A673 (cell line): ENCODE results near the gene SLC25A25. TPM values are rescaled to one million over a fixed set of nuclear protein-coding genes. Genes with fewer than 3 reads are reported as not detected.

ENCODE experiments used
- BruUV-seq: library from RNA; stranded (reverse); fragments of 400-500 nt; replicated peaks from 2 replicates; lab custom pipeline; 2021; lab: Mats Ljungman, UMichigan
- CTCF ChIA-PET: fragments of 300-600 bp; sonication (Branson Sonifier 250); formaldehyde crosslinking; loops from one replicate; lab custom pipeline; 2022; ENCODE audit warnings: antibody characterized with exemption; lab: Charles Lee
- POLR2A ChIA-PET: fragments of 300-600 bp; sonication (Branson Sonifier 250); formaldehyde crosslinking; loops from one replicate; lab custom pipeline; 2022; ENCODE audit warnings: antibody characterized with exemption; ENCODE audit not compliant: low non-redundant PET; lab: Charles Lee
- DNase-seq: peaks from one replicate; pipeline ENCODE4 v3.0.0-alpha.2; 2015; ENCODE audit warnings: low spot score
- H3K27ac ChIP-seq: fragments of 200-600 bp; sonication (generic); 2 replicates; pipeline ENCODE4 v1.5.1; 2016; ENCODE audit warnings: mixed run types, low read depth, mild to moderate bottlenecking, mixed read lengths, antibody characterized with exemption, low read length; ENCODE audit not compliant: poor library complexity, severe bottlenecking
- H3K27me3 ChIP-seq: fragments of 200-600 bp; sonication (generic); replicated peaks from 2 replicates; pipeline ENCODE4 v1.6.1; 2017; ENCODE audit warnings: mixed run types, low read depth, mild to moderate bottlenecking, mixed read lengths, antibody characterized with exemption, low read length; ENCODE audit not compliant: insufficient read depth, poor library complexity
- H3K36me3 ChIP-seq: fragments of 200-600 bp; sonication (generic); 2 replicates; pipeline ENCODE4 v1.6.1; 2016; ENCODE audit warnings: mixed run types, mild to moderate bottlenecking, mixed read lengths, antibody characterized with exemption, low read length; ENCODE audit not compliant: insufficient read depth, poor library complexity, severe bottlenecking
- H3K4me1 ChIP-seq: fragments of 200-600 bp; sonication (generic); 2 replicates; pipeline ENCODE4 v1.6.1; 2017; ENCODE audit warnings: mixed run types, mild to moderate bottlenecking, mixed read lengths, antibody characterized with exemption, low read length; ENCODE audit not compliant: insufficient read depth, poor library complexity, severe bottlenecking
- H3K4me3 ChIP-seq: fragments of 200-600 bp; sonication (generic); 2 replicates; pipeline ENCODE4 v1.5.1; 2016; ENCODE audit warnings: low read depth, mixed run types, mild to moderate bottlenecking, mixed read lengths, low read length; ENCODE audit not compliant: poor library complexity, severe bottlenecking
- H3K9me3 ChIP-seq: fragments of 200-600 bp; sonication (generic); 2 replicates; pipeline ENCODE4 v1.6.1; 2016; ENCODE audit warnings: mixed run types, low read depth, mild to moderate bottlenecking, mixed read lengths, antibody characterized with exemption, low read length; ENCODE audit not compliant: poor library complexity, severe bottlenecking
- EZH2 ChIP-seq: fragments of 200-600 bp; sonication (generic); IDR thresholded peaks from 2 replicates; pipeline ENCODE4 v1.6.1; 2017; ENCODE audit warnings: borderline replicate concordance, low read depth, mild to moderate bottlenecking, mixed read lengths, antibody characterized with exemption, low read length; ENCODE audit not compliant: poor library complexity, severe bottlenecking
- intact Hi-C: fragments of 100-400 bp; cut with micrococcal nuclease; formaldehyde crosslinking; loops from one replicate; pipeline ENCODE4 v1.10.0; 2022; ENCODE audit not compliant: unreplicated experiment
- total RNA-seq: library from RNA; stranded (reverse); gene quantifications from 2 replicates; pipeline ENCODE4 v1.2.3, GENCODE V29; 2021
- TF ChIP-seq, protein P1 (sequence below): fragments of 300-800, 200-600 bp; sonication (generic); conservative IDR thresholded peaks from 2 replicates; pipeline ENCODE4 v1.5.1; 2017; ENCODE audit warnings: low read depth, mild to moderate bottlenecking, antibody characterized with exemption, low read length, moderate library complexity, mixed read lengths

SLC25A25 gene
- total RNA-seq, 1 experiment from 2014 or later: 24.7 TPM

DNA sequence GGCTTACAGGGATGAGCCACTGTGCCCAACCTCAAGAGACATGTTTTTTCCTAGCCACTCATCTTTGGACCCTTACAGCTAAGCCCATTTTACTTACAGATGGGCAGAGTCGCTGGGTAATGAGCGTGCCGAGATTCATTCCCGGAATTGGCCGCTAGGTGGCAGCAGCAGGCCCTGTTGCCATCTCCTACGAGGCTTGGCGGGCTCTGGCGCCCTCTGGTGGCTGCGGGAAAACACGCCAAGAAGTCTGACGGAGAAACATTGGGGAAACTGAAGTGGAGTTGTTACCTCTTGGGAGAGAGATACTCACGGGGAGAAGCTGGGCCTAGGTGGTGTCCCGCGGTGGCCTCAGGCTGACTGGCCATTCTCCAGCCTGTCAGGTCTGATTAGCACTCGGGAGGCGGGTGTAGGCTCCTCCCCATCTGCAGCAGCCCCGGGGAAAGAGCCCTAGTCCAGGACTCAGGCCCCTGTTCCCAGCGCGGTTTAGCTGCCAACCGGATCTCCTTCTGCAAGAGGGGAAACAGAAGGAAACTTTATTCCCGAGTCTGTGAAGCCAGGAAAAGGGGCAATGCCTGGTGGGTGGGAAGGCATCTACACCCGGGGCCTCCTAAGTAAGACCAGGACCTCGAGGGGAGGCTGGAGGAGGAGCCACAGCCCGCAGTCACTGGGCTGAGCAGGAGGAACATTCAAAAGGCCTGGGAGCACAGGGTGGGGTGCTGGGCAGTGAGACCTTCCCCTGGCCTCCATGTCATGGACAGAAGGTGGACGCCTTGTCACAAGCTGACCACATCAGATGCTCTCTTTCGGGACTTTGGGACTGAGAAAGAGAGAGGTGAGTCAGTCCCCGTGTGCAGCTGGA lies 49.8 kb downstream of the SLC25A25 start:
- Histone ChIP-seq H3K4me3 (no peak overlapping the region), H3K4me1 (peaks cover 6% of the 10 kb centered on the region), H3K9me3 (no peaks in the 10 kb centered on the region), H3K27me3 (no peaks in the 10 kb centered on the region), H3K27ac (no peak overlapping the region), H3K36me3 (peaks cover 9% of the 10 kb centered on the region)
- ChIA-PET CTCF (interaction anchor here (0.5 to 1.7 kb wide), 12 partner anchors 8 to 190 kb away, joined by 3 to 8 read pairs (median 4); no protein-coding TSS in a partner anchor), POLR2A (interaction anchor here (0.5 kb wide), 1 partner anchor 121 kb away, joined by 3 read pairs; no protein-coding TSS in a partner anchor)
- BruUV-seq: no TSS peak
- peak; percentile 92 for DNase-seq
- intact Hi-C loops: loop anchor here (2.0 to 5.0 kb wide), 2 partner anchors 175 to 294 kb away; no protein-coding TSS in a partner anchor
- TF ChIP-seq EZH2: no peak
- TF ChIP-seq, protein P1, sequence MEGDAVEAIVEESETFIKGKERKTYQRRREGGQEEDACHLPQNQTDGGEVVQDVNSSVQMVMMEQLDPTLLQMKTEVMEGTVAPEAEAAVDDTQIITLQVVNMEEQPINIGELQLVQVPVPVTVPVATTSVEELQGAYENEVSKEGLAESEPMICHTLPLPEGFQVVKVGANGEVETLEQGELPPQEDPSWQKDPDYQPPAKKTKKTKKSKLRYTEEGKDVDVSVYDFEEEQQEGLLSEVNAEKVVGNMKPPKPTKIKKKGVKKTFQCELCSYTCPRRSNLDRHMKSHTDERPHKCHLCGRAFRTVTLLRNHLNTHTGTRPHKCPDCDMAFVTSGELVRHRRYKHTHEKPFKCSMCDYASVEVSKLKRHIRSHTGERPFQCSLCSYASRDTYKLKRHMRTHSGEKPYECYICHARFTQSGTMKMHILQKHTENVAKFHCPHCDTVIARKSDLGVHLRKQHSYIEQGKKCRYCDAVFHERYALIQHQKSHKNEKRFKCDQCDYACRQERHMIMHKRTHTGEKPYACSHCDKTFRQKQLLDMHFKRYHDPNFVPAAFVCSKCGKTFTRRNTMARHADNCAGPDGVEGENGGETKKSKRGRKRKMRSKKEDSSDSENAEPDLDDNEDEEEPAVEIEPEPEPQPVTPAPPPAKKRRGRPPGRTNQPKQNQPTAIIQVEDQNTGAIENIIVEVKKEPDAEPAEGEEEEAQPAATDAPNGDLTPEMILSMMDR: peak; percentile 100

DNA sequence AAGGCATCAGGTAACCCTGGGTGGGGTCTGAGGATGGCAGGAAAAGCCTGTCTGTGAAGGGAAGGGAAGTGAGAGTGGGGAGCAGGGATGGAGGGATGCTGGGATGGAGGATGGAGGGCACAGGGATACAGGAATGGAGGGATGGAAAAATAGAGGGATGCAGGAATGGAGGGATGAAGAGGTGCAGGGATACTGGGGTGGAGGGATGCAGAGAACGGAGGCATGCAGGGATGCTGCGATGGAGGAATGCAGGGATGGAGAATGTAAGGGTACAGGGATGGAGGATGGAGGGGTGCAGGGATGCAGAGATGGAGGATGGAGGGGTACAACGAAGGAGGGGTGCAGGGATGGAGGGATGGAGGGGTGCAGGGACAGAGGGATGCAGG lies 50.4 kb downstream of the SLC25A25 start:
- POLR2A ChIA-PET: no interaction called here
- no peak for DNase-seq

DNA sequence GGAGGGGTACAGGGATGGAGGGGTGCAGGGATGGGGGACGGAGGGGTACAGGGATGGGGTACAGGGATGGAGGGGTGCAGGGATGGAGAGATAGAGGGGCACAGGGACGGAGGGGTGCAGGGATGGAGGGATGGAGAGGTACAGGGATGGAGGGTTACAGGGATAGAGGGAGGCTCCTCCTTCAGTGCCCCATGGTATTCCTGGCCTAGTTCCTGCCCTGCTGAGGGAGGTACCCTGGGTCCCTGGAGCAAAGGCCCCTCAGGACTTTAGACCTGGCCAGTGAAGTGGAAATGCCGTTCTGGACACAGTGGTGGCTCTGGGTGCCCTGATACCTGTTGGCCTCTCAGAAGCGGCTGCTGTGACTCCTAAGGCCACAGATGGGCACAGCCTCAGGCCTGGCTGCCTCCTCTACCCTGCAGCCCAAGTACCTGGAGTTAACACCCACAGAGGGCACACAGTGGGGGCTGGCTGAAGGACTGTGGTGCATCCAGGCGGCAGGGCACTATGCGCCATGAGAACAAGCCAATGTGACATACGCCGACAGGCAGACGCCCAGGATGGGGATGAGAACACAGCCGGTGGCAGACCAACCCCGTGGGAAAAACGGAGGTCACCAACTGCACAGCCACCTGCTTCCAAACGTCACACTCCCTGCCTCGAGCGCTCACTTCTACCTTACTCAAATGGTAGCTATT lies 51.1 kb downstream of the SLC25A25 start:
- Histone ChIP-seq H3K27ac (no peak overlapping the region), H3K9me3 (no peaks in the 10 kb centered on the region), H3K4me1 (peaks cover 6% of the 10 kb centered on the region), H3K27me3 (no peaks in the 10 kb centered on the region), H3K36me3 (peaks cover 11% of the 10 kb centered on the region), H3K4me3 (no peak overlapping the region)
- DNase-seq: no peak
- TF ChIP-seq EZH2: no peak
- TF ChIP-seq, protein P1: no peak
- BruUV-seq: no TSS peak
- intact Hi-C loops: loop anchor here (5.0 kb wide), 1 partner anchor 293 kb away; no protein-coding TSS in a partner anchor
- ChIA-PET CTCF (no interaction called here), POLR2A (no interaction called here)

More for the DNA sequence above, 50.4 kb downstream of the SLC25A25 start:
- intact Hi-C loops: loop anchor here (5.0 kb wide), 1 partner anchor 294 kb away; no protein-coding TSS in a partner anchor
- no peaks in the 10 kb centered on the region for H3K9me3 ChIP-seq
- CTCF ChIA-PET: interaction anchor here (1.3 to 1.7 kb wide), 3 partner anchors 26 to 176 kb away, joined by 3 to 6 read pairs (median 5); no protein-coding TSS in a partner anchor
- H3K4me3 ChIP-seq: no peak overlapping the region
- BruUV-seq: no TSS peak
- no peaks in the 10 kb centered on the region for H3K27me3 ChIP-seq
- peaks cover 6% of the 10 kb centered on the region for H3K4me1 ChIP-seq
- peaks cover 11% of the 10 kb centered on the region for H3K36me3 ChIP-seq
- no peak overlapping the region for H3K27ac ChIP-seq
- TF ChIP-seq, protein P1: no peak
- no peak for TF ChIP-seq EZH2
